Left ventricle myocardium inferior (tissue), 1 donor: Measurements from ENCODE around the gene GJC1. TPM values are rescaled to one million over a fixed set of nuclear protein-coding genes. Genes with fewer than 3 reads are reported as not detected.

Experiments
- DNase-seq: peaks from one replicate; pipeline ENCODE4 v3.0.0-alpha.2; 2020
- H3K27ac ChIP-seq: fragments of 200-600 bp; replicated peaks from 2 replicates; pipeline ENCODE4 v1.8.0; 2021
- H3K27me3 ChIP-seq: fragments of 200-600 bp; 2 replicates; pipeline ENCODE4 v1.8.0; 2021; ENCODE audit warnings: low read depth
- H3K36me3 ChIP-seq: fragments of 200-600 bp; 2 replicates; pipeline ENCODE4 v1.8.0; 2021
- H3K4me1 ChIP-seq: fragments of 200-600 bp; 2 replicates; pipeline ENCODE4 v1.8.0; 2021
- H3K4me3 ChIP-seq: fragments of 200-600 bp; 2 replicates; pipeline ENCODE4 v1.8.0; 2021; ENCODE audit warnings: mild to moderate bottlenecking, moderate library complexity
- H3K9me3 ChIP-seq: fragments of 200-600 bp; replicated peaks from 2 replicates; pipeline ENCODE4 v1.8.0; 2021
- intact Hi-C: fragments of 100-400 bp; cut with micrococcal nuclease; formaldehyde crosslinking; loops from one replicate; pipeline ENCODE4 v1.11.0; 2022
- total RNA-seq: library from RNA; stranded (reverse); fragmentation: NEBNext Ultra II Directional; extraction: Animal tissue kit (Norgen Biotek cat#: 25700); gene quantifications from one replicate; pipeline ENCODE4 v1.2.1, GENCODE V29; 2021
- TF ChIP-seq, protein P1 (sequence below): fragments of 200-600 bp; IDR thresholded peaks from 2 replicates; pipeline ENCODE4 v1.8.0; 2021; ENCODE audit warnings: antibody characterized with exemption, mild to moderate bottlenecking, borderline replicate concordance
- donor health status: DM: no; HTN: yes; CAD: no; lungs with severe emphysema.

GJC1 gene
- total RNA-seq, 1 donor from 2014 or later: 18.8 TPM

DNA sequence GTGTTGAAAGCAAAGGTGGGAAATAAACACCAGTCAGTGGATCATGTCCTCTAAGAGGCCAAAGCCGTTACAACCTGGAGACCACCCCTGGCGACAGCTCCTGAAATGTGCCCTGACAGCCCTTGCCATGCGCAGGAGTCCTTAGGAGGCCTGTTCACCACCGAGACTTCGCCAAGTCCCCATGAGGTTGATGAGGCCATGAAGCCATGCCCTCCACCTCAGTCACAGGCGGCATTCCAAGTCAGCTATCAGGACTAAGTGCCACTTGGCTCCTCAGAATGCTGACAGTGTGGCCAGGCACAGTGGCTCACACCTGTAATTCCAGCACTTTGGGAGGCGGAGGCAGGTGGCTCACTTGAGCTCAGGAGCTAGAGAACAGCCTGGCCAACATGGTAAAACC is 44.2 kb downstream of the GJC1 start:
- intact Hi-C loops: loop anchor here (5.0 kb wide), 1 partner anchor 41 kb away; no protein-coding TSS in a partner anchor
- no peak for DNase-seq
- Histone ChIP-seq H3K36me3 (no peaks in the 10 kb centered on the region), H3K27me3 (no peaks in the 10 kb centered on the region), H3K27ac (peak overlapping the region; percentile 85), H3K4me3 (no peak overlapping the region), H3K4me1 (peaks cover 57% of the 10 kb centered on the region), H3K9me3 (no peaks in the 10 kb centered on the region)
- TF ChIP-seq, protein P1, sequence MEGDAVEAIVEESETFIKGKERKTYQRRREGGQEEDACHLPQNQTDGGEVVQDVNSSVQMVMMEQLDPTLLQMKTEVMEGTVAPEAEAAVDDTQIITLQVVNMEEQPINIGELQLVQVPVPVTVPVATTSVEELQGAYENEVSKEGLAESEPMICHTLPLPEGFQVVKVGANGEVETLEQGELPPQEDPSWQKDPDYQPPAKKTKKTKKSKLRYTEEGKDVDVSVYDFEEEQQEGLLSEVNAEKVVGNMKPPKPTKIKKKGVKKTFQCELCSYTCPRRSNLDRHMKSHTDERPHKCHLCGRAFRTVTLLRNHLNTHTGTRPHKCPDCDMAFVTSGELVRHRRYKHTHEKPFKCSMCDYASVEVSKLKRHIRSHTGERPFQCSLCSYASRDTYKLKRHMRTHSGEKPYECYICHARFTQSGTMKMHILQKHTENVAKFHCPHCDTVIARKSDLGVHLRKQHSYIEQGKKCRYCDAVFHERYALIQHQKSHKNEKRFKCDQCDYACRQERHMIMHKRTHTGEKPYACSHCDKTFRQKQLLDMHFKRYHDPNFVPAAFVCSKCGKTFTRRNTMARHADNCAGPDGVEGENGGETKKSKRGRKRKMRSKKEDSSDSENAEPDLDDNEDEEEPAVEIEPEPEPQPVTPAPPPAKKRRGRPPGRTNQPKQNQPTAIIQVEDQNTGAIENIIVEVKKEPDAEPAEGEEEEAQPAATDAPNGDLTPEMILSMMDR: no peak

DNA sequence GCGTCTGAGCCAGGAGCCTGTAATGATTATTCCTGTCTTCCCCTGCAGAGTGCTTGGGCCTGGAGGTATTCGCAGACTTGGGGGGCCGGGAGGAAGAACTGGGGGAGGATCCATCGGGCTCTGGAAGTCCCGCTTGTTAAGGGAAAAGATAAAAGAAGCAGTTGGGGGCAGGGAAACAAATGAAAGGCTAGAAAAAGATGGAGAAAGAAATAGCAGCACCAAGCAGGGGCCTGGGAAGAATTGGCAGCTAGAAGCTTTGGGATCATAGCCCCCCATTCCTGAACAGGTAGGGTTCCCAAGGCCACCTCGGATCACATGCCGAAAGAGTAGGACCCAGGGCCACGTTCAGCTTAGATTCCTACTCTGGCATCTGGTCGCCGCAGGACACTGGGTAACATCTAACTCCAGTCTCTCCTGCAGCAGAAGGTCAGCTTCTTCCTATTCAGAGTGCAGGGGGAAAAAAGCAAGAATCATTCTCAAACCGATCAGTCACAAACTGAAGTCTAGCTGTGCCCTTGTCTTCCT is 47.7 kb downstream of the GJC1 start:
- H3K27me3 ChIP-seq: no peaks in the 10 kb centered on the region
- DNase-seq: no peak
- H3K36me3 ChIP-seq: no peaks in the 10 kb centered on the region
- intact Hi-C loops: no loop called here
- peaks cover 70% of the 10 kb centered on the region for H3K4me1 ChIP-seq
- H3K4me3 ChIP-seq: peak overlapping the region; percentile 44
- TF ChIP-seq, protein P1: no peak
- no peaks in the 10 kb centered on the region for H3K9me3 ChIP-seq
- H3K27ac ChIP-seq: peak overlapping the region; percentile 93

DNA sequence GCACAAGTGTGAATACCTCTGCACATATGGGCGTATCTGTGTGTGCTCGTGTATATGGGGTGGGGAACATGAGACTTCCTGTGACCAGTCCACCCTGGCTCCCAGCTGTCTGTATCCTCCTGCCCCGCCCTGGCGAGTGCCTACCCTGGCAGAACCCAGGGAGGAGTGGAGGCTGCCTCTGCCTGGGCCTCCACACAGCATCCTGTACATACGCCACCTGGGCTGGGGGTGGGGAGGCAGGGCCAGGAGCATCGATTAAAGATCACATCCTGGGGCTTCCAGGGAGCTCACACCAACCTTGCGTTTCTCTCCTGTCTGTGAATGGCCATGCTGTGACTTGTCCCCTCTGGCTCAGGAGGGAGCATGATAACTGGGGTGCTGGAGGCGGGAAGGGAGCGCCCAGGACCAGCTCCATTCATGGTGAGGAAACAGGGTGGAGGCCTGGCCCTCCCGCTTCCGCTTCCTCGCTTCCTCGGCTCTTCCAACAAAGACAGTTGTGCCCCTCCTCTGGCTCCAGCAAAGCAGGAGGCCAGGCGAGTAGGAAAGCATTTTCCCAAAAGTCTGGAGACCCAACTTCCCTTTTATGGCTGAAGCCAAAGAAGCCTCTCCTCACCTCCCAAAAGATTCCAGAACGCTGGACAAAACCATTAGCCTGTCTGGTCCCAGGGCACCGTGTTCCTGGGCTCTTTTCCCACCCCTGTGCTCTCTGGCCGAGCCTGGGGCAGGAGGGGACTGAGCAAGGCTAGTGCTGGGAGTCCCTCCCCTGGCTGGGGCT is 48.3 kb downstream of the GJC1 start:
- Histone ChIP-seq H3K4me1 (peaks cover 63% of the 10 kb centered on the region), H3K4me3 (peak overlapping the region; percentile 44), H3K27ac (peak overlapping the region; percentile 93), H3K9me3 (no peaks in the 10 kb centered on the region), H3K27me3 (no peaks in the 10 kb centered on the region), H3K36me3 (no peaks in the 10 kb centered on the region)
- intact Hi-C loops: no loop called here
- peak; percentile 60 for DNase-seq
- TF ChIP-seq, protein P1: no peak

DNA sequence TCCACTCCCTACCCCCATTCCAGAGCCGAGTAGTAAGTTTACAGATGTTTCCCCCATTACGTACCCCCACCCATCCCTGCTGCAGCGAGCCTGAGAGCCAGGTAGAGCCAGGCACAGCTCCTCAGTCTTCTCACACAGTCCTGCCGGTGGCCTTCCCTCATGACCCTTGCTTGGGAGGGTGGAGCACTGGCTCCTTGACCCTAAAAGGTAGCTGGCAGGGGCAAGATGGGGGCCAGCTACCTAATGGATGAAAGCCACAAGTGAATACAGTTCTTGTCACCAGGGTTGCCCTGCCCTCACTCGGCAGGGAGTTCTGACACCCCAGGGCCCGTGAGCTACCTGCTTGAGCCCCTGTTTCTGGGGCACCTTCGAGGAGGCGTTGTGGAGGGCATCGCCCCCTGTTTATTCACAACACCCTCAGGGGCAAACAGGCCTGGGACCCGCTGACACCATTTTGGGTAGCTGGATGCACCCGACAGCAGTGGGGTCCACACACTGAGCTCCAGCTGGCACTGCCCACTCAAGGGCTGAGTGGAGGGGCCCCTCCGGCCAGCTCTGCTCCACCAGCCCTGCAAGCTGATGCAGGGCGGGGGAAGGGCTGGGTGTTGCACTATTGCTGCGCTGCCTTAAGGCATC is 49.1 kb downstream of the GJC1 start:
- intact Hi-C loops: no loop called here
- Histone ChIP-seq H3K36me3 (no peaks in the 10 kb centered on the region), H3K4me3 (no peak overlapping the region), H3K9me3 (no peaks in the 10 kb centered on the region), H3K27me3 (no peaks in the 10 kb centered on the region), H3K4me1 (peaks cover 62% of the 10 kb centered on the region), H3K27ac (peak overlapping the region; percentile 93)
- no peak for DNase-seq
- TF ChIP-seq, protein P1: no peak

DNA sequence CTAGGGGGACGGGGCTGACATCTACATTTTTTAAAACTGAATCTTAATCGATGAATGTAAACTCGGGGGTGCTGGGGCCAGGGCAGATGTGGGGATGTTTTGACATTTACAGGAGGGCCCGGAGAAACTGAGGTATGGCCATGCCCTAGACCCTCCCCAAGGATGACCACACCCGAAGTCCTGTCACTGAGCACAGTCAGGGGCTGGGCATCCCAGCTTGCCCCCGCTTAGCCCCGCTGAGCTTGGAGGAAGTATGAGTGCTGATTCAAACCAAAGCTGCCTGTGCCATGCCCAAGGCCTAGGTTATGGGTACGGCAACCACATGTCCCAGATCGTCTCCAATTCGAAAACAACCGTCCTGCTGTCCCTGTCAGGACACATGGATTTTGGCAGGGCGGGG is 49.9 kb downstream of the GJC1 start:
- H3K4me3 ChIP-seq: no peak overlapping the region
- H3K9me3 ChIP-seq: no peaks in the 10 kb centered on the region
- H3K27me3 ChIP-seq: no peaks in the 10 kb centered on the region
- intact Hi-C loops: no loop called here
- H3K27ac ChIP-seq: peak overlapping the region; percentile 93
- H3K4me1 ChIP-seq: peaks cover 62% of the 10 kb centered on the region
- TF ChIP-seq, protein P1: no peak
- H3K36me3 ChIP-seq: no peaks in the 10 kb centered on the region
- no peak for DNase-seq
